H9 (cell line): ENCODE data around the gene ITSN1. TPM values are rescaled to one million over a fixed set of nuclear protein-coding genes. Genes with fewer than 3 reads are reported as not detected.

Source experiments
- DNase-seq: peaks from one replicate; pipeline ENCODE4 v3.0.0-alpha.2; 2017
- H2AFZ ChIP-seq: one replicate; pipeline ENCODE4 v1.6.1; 2013; ENCODE audit warnings: mild to moderate bottlenecking, low read length, control low read depth, moderate library complexity
- H2AK5ac ChIP-seq: 2 replicates; pipeline ENCODE4 v1.6.1; 2013; ENCODE audit warnings: low read length, control low read depth, mixed read lengths; ENCODE audit not compliant: insufficient read length
- H2BK120ac ChIP-seq: one replicate; pipeline ENCODE4 v1.6.1; 2013; ENCODE audit warnings: low read depth, mild to moderate bottlenecking, low read length, control low read depth, inconsistent platforms; ENCODE audit not compliant: poor library complexity, severe bottlenecking
- H2BK12ac ChIP-seq: 2 replicates; pipeline ENCODE4 v1.6.1; 2013; ENCODE audit warnings: low read length, control low read depth, mixed read lengths, low read depth; ENCODE audit not compliant: insufficient read length
- H2BK15ac ChIP-seq: 2 replicates; pipeline ENCODE4 v1.6.1; 2013; ENCODE audit warnings: low read depth, low read length, control low read depth
- H2BK20ac ChIP-seq: one replicate; pipeline ENCODE4 v1.6.1; 2013; ENCODE audit warnings: low read depth, mild to moderate bottlenecking, low read length, control low read depth, inconsistent platforms; ENCODE audit not compliant: poor library complexity, severe bottlenecking
- H2BK5ac ChIP-seq: 2 replicates; pipeline ENCODE4 v1.6.1; 2013; ENCODE audit warnings: low read length, control low read depth, mixed read lengths; ENCODE audit not compliant: insufficient read length
- H3K14ac ChIP-seq: 2 replicates; pipeline ENCODE4 v1.6.1; 2013; ENCODE audit warnings: low read length, control low read depth; ENCODE audit not compliant: insufficient read depth
- H3K18ac ChIP-seq: 2 replicates; pipeline ENCODE4 v1.6.1; 2013; ENCODE audit warnings: low read depth, mild to moderate bottlenecking, mixed read lengths, low read length, control low read depth; ENCODE audit not compliant: insufficient read length
- H3K23ac ChIP-seq: 2 replicates; pipeline ENCODE4 v1.6.1; 2013; ENCODE audit warnings: low read length, control low read depth, mixed read lengths, low read depth; ENCODE audit not compliant: insufficient read length
- H3K23me2 ChIP-seq: 2 replicates; pipeline ENCODE4 v1.6.1; 2013; ENCODE audit warnings: low read depth, mild to moderate bottlenecking, mixed read lengths, low read length, control low read depth; ENCODE audit not compliant: insufficient read length, poor library complexity, severe bottlenecking
- H3K27ac ChIP-seq: 2 replicates; pipeline ENCODE4 v1.5.1; 2013; ENCODE audit warnings: low read length, control low read depth, mixed read lengths, low read depth; ENCODE audit not compliant: insufficient read length
- H3K27me3 ChIP-seq: 2 replicates; pipeline ENCODE4 v1.6.1; 2013; ENCODE audit warnings: low read length, control low read depth, inconsistent platforms; ENCODE audit not compliant: insufficient read depth
- H3K4ac ChIP-seq: 2 replicates; pipeline ENCODE4 v1.6.1; 2013; ENCODE audit warnings: low read depth, mild to moderate bottlenecking, control low read depth, inconsistent platforms, low read length, moderate library complexity
- H3K4me1 ChIP-seq: 2 replicates; pipeline ENCODE4 v1.6.1; 2013; ENCODE audit warnings: low read length, control low read depth, inconsistent platforms; ENCODE audit not compliant: insufficient read depth
- H3K4me2 ChIP-seq: 2 replicates; pipeline ENCODE4 v1.6.1; 2013; ENCODE audit warnings: low read length, control low read depth, mixed read lengths; ENCODE audit not compliant: insufficient read length, insufficient read depth
- H3K56ac ChIP-seq: 2 replicates; pipeline ENCODE4 v1.6.1; 2013; ENCODE audit warnings: low read depth, mild to moderate bottlenecking, mixed read lengths, low read length, control low read depth; ENCODE audit not compliant: insufficient read length
- H3K79me1 ChIP-seq: 2 replicates; pipeline ENCODE4 v1.6.1; 2013; ENCODE audit warnings: low read depth, mild to moderate bottlenecking, moderate library complexity, low read length, control low read depth, inconsistent platforms; ENCODE audit not compliant: insufficient read depth, poor library complexity, severe bottlenecking
- H3K79me2 ChIP-seq: 2 replicates; pipeline ENCODE4 v1.6.1; 2013; ENCODE audit warnings: low read length, control low read depth, inconsistent platforms; ENCODE audit not compliant: insufficient read depth
- H3K9ac ChIP-seq: 2 replicates; pipeline ENCODE4 v1.6.1; 2013; ENCODE audit warnings: low read length, control low read depth, mixed read lengths; ENCODE audit not compliant: insufficient read length; ENCODE audit errors: extremely low read depth
- H3K9me3 ChIP-seq: one replicate; pipeline ENCODE4 v1.6.1; 2013; ENCODE audit warnings: low read depth, low read length, inconsistent platforms; ENCODE audit not compliant: control insufficient read depth
- H3T11ph ChIP-seq: one replicate; pipeline ENCODE4 v1.6.1; 2013; ENCODE audit warnings: mild to moderate bottlenecking, low read length, control low read depth, inconsistent platforms
- H4K20me1 ChIP-seq: one replicate; pipeline ENCODE4 v1.6.1; 2013; ENCODE audit not compliant: control insufficient read depth, insufficient read length, insufficient read depth
- H4K5ac ChIP-seq: 2 replicates; pipeline ENCODE4 v1.6.1; 2013; ENCODE audit warnings: low read depth, mild to moderate bottlenecking, mixed read lengths, low read length, control low read depth; ENCODE audit not compliant: insufficient read length
- H4K8ac ChIP-seq: replicated peaks from 2 replicates; pipeline ENCODE4 v1.6.1; 2013; ENCODE audit warnings: low read length, control low read depth, mixed read lengths, low read depth; ENCODE audit not compliant: insufficient read length
- H4K91ac ChIP-seq: 2 replicates; pipeline ENCODE4 v1.6.1; 2013; ENCODE audit warnings: low read depth, mild to moderate bottlenecking, moderate library complexity, mixed read lengths, low read length, control low read depth; ENCODE audit not compliant: insufficient read length
- H3K27ac Mint-ChIP-seq, 3 experiments: 2 replicates in 2 of 3; 3 replicates in 1 of 3; pipeline ENCODE4 v1.8.0; 2020 to 2021; ENCODE audit warnings: mixed read lengths in 3 of 3, mild to moderate bottlenecking in 1 of 3, moderate library complexity in 1 of 3
- H3K27me3 Mint-ChIP-seq: 2 replicates; pipeline ENCODE4 v1.8.0; 2021; ENCODE audit warnings: low read depth, mild to moderate bottlenecking, moderate library complexity, mixed read lengths
- H3K36me3 Mint-ChIP-seq, 3 experiments: 2 replicates in 2 of 3; 3 replicates in 1 of 3; pipeline ENCODE4 v1.8.0; 2020 to 2021; ENCODE audit warnings: low read depth in 3 of 3, mixed read lengths in 3 of 3; ENCODE audit not compliant: insufficient read depth in 1 of 3
- H3K4me1 Mint-ChIP-seq, 2 experiments: 2 replicates each; pipeline ENCODE4 v1.8.0; 2020; ENCODE audit warnings: mixed read lengths in 2 of 2
- H3K4me3 Mint-ChIP-seq, 2 experiments: 2 replicates in 1 of 2; 3 replicates in 1 of 2; pipeline ENCODE4 v1.8.0; 2020 to 2021; ENCODE audit warnings: mild to moderate bottlenecking in 2 of 2, mixed read lengths in 2 of 2, moderate library complexity in 1 of 2
- H3K9me3 Mint-ChIP-seq, 2 experiments: 2 replicates in 1 of 2; 3 replicates in 1 of 2; pipeline ENCODE4 v1.8.0; 2020; ENCODE audit warnings: mild to moderate bottlenecking in 2 of 2, mixed read lengths in 2 of 2, moderate library complexity in 1 of 2
- CTCF ChIP-seq: fragments of 200-600 bp; sonication (generic); conservative IDR thresholded peaks from 3 replicates; pipeline ENCODE4 v1.8.0; 2021; ENCODE audit warnings: antibody characterized with exemption, mild to moderate bottlenecking
- WGBS: extraction: QIAGEN DNeasy Blood & Tissue Kit; methylation state at CpG from one replicate; pipeline ENCODE4 v1.1.7; 2013; ENCODE audit warnings: missing lambda C conversion rate, low lambda C conversion rate, mixed read lengths; ENCODE audit not compliant: insufficient read length; ENCODE audit errors: extremely low coverage; 5-methylcytosine and 5-hydroxymethylcytosine counted together
- total RNA-seq: library from RNA; stranded (reverse); gene quantifications from 2 replicates; pipeline ENCODE4 v1.2.1, GENCODE V29; 2021

The ITSN1 gene
- total RNA-seq, 1 experiment from 2014 or later, result 94.2 TPM

- Histone ChIP-seq H3K56ac (no peak overlapping the region), H2BK5ac (no peak overlapping the region), H3K4me2 (no peak overlapping the region), H3K18ac (no peak overlapping the region), H3K9ac (no peak overlapping the region), H3K9me3 (no peaks in the 10 kb centered on the region), H3K23me2 (no peaks in the 10 kb centered on the region), H3K14ac (no peak overlapping the region), H2AFZ (no peak overlapping the region), H4K8ac (no peak overlapping the region), H2AK5ac (no peak overlapping the region), H2BK12ac (no peak overlapping the region), H2BK20ac (no peak overlapping the region), H3K23ac (no peak overlapping the region), H2BK120ac (no peak overlapping the region), H4K91ac (no peak overlapping the region), H3T11ph (no peak overlapping the region), H4K20me1 (no peaks in the 10 kb centered on the region), H2BK15ac (no peak overlapping the region), H3K79me1 (no peaks in the 10 kb centered on the region), H3K4ac (no peak overlapping the region), H3K27me3 (no peaks in the 10 kb centered on the region), H3K79me2 (no peaks in the 10 kb centered on the region; the same call in 1 of the 2 replicates), H3K4me1 (no peaks in the 10 kb centered on the region; the same call in 1 of the 2 replicates), H3K27ac (no peak overlapping the region), H4K5ac (no peak overlapping the region)
- Mint-ChIP-seq H3K36me3 (peaks cover 13 to 30% (median 27%) of the 10 kb centered on the region in 3 experiments; a peak in 6 of 7 replicates), H3K27ac (peak overlapping the region in 1 of 3 experiments; percentile 38; a peak in 2 of 7 replicates), H3K9me3 (no peaks in the 10 kb centered on the region), H3K4me3 (no peak overlapping the region), H3K4me1 (peaks cover 16 to 20% of the 10 kb centered on the region in 2 experiments), H3K27me3 (no peaks in the 10 kb centered on the region)
- TF ChIP-seq CTCF, result no peak
- DNase-seq, result no peak
- whole genome bisulfite sequencing, result 100% methylated on average over 1 of the region's 2 CpGs
Measured at GRCh38 chr21:33734818-33735217, 92.5 kb downstream of the ITSN1 start.
